Measurements from ENCODE around the gene BBS9.
"Not testable (repeated sequence)": the region's sequence is repeated elsewhere in the genome, so short reads cannot be mapped to it uniquely, and the experiment has no call there.

Gene BBS9

DNA sequence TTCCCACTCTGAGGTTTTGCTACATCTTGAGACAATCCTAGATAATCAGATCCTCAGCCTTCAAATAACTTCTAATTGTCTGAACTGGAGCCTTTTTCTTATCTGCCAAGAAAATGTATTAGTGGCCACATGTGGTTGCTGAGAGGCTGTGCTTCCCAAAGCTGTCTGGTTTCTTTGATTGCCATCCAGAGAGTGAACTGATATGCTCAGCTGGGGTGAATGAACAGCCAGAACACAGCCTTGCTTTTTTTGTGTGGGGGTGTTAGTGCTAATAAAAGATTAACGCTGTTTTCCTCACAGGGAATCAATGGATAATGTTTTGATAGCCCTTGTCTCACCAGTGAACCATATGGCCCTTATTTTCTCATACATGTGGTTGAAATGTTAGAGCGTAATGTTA lies 66.9 kb downstream of the BBS9 start:
- no peak for DNase-seq (ENCODE audit: low spot score)

DNA sequence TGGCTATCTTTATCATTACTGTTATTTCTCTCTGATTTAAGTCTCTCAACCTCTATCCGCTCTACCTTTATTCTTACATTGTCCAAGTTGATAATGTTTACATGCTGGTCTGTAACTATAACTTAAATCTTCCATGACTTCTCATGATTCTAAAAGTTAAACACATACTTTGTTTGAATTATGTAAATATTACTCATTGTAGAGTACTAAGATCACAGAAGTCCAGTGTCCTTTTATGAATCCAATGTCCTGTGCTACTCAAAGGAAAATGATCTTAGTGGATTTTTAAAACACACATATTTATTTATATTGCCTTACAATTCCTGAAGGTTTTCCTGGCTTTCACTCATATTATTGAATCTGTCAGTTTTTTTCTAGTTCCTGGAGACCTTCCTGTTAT lies 70.9 kb downstream of the BBS9 start:
- no peak for DNase-seq (ENCODE audit: low spot score)

DNA sequence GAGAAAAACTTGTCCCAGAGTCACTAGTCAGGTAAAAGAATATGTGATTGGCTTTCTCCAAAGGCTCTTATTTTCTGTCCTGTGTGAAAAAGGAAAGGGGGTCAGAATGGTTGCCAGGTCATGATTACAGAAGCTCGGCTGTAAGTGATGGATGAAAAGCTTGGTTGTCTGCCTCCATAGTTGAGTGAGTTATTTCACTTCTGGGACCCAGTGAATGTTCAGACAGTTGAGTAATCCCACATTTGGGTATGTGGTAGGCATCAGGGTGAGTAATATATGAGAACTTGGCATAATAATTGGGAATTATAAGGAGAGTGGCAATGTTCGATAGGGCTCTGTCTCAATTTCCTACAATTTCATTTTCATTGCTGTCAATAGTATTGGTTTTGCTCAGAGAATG lies 72.5 kb downstream of the BBS9 start:
- no peak for DNase-seq (ENCODE audit: low spot score)

DNA sequence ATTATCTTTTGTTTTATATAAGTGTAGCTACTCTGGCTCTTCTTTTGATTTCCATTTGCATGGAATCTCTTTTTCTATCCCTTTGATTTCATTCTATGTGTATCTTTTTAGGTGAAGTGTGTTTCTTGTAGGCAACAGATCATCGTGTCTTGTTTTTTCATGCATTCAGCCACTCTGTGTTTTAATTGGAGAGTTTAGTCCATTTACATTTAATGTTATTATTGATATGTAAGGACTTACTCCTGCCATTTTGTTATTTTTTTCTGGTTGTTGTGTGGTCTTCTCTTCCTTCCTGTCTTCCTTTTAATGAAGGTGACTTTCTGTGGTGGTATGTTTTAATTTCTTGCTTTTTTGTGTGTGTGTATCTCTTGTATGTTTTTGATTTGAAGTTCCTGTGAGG lies 81.6 kb downstream of the BBS9 start:
- no peak for DNase-seq (ENCODE audit: low spot score)

DNA sequence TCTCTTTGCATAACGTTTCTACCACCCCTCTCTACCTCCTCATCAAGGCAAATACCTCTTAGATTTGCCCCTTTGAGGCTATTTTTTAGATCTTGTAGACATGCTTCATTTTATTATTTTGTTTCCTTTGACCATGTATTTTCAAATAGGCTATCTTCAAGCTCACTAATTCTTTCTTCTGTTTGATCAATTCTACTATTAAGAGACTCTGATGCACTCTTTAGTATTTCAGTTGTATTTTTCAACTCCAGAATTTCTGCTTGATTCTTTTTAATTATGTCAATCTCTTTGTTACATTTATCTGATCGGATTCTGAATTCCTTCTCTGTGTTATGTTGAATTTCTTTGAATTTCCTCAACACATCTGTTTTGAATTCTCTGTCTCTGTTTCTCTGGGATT lies 82.8 kb downstream of the BBS9 start:
- no peak for DNase-seq (ENCODE audit: low spot score)

DNA sequence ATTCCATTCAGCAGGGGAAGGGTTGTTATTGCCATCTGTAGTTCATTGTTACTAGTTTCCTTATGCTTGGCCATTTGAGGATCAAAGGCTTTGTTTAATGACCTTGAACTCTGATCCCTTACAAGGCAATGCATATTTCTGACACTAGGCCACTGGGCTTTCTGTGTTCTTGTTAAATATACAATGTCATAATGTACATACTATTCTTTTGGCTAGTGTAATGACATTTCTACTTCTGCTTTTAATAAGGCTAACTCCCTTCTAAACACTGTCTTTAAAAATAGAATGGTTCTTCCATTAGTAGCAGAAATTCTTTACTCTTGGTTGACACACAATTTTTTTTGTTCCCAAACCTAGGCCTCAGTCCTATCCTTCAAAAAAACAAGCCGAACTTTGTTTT lies 86.6 kb downstream of the BBS9 start:
- no peak for DNase-seq (ENCODE audit: low spot score)

DNA sequence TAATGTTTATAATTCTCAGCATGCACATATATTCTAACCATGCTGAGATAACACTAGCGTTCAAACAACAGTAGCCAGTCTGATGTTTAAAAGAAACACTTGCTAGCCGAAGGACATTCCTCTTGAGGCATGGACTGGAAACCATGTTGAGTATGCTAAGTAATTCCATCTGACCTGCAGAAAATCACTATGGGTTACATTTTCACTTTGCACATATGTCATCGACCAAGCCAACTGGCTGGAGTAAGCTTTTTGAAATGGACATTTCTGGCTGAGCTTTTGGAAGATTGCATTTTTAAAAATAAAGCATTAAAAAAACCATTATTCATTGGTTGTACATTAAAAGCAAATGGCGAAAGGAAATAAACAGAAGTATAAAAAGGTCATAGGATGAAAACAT lies 88.2 kb downstream of the BBS9 start:
- no peak for DNase-seq (ENCODE audit: low spot score)

DNA sequence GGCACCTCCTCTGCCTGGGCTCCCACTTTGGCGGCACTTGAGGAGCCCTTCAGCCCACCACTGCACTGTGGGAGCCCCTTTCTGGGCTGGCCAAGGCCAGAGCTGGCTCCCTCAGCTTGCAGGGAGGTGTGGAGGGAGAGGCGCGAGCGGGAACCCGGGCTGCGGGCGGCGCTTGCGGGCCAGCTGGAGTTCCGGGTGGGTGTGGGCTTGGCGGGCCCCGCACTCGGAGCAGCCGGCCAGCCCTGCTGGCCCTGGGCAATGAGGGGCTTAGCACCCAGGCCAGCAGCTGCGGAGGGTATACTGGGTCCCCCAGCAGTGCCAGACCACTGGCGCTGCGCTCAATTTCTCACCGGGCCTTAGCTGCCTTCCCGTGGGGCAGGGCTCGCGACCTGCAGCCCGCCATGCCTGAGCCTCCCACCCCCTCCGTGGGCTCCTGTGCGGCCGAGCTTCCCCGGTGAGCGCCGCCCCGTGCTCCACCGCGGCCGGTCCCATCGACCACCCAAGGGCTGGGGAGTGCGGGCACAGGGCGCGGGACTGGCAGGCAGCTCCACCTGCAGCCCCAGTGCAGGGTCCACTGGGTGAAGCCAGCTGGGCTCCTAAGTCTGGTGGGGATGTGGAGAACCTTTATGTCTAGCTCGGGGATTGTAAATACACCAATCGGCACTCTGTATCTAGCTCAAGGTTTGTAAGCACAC lies 89.6 kb downstream of the BBS9 start:
- not testable (repeated sequence) for DNase-seq (ENCODE audit: low spot score)

DNA sequence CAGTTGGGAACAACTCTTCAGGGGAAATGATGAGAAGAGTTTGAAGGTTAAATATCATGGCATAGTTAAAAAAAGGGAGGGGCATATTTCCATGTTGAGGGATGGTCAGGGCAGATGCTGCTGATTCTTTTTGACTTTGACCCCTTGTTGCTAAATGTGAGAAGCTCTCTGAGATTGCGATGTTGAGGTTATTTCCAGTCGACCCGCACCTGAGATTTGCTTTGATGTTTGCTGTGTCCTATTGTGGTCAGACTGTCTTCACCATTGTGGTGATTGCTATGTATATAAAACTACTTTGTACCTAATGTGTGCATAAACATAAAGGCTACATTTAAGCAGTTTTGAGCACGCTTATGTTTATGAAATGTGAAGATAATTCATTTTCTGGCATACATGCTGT lies 90.9 kb downstream of the BBS9 start:
- DNase-seq (ENCODE audit: low spot score), result no peak

DNA sequence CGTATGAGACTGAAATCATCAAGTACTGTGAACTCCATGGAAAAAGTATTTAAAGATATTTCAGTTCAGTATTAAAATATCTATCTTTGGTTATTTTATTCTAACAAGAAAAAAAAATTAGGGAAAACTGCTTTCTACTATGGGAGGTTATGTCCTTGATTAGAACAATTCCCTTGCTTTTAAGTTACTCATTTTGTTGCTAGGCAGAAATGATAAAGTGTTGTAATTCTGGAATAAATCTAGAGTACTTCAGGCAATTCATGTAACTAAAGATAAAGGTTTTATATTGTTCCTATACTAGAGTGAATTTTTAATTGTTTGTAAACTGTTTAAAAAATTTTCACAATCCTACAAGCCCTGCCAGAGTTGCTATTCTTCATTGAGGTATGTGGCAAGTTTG lies 92.0 kb downstream of the BBS9 start:
- no peak for DNase-seq (ENCODE audit: low spot score)

DNA sequence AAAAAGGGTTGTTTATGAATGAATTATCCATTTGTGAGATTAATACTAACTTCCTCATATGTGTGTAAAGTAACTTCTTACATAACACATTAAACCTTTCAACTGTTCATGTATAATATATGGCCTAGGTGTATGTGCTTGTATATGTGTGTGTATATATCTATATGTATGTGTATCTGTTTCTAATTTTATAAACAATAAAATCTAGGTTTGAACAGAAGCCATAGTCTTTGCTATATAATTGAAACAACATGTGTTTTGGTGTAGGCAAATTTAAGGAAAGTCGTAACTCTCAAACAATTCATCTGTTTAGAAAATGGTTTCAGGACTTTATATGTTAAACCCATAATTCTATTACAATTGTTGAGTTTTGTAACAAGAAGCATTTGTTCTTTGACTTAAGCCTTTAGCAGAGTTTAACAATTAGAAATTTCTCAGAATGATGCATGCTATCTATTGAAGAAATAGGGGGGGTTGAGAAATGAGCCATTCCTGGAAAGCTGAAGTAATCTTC lies 103.3 kb downstream of the BBS9 start:
- no peak for DNase-seq (ENCODE audit: low spot score)

DNA sequence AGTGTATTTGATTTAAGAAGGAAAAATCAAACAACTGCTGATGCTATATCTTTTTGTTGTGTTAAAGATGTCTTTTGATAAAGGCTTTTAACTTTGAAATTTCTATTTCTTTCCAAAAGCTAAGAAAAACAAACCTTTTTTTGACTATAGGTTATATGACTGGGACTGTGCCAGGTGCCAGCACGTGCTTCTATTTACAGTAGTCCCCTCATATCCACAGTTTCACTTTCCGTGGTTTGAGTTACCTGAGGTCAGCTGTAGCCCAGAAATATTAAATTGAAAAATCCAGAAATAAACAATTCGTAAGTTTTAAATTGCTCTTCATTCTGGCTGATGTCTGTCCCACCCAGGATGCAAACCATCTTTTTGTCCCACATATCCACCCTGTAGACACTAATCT lies 104.3 kb downstream of the BBS9 start:
- DNase-seq (ENCODE audit: low spot score), result no peak

DNA sequence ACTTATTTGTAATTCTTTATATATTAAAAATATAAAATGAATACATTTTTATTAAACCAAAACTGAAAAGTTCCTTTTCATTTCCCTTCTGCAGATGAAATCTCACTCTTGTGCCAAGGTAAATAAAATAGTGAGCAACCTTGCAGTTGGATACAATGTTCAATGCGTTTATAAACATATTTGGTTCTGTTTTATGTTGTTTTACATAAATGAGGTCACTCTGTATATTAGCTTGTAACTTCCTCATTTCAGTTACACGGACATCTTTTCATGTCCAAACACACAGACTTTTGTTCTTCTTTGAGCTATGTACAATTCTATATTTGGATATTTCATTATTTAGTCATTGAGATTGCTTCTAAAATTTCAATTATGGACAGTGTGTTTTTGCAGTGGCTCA lies 107.7 kb downstream of the BBS9 start:
- no peak for DNase-seq (ENCODE audit: low spot score)

DNA sequence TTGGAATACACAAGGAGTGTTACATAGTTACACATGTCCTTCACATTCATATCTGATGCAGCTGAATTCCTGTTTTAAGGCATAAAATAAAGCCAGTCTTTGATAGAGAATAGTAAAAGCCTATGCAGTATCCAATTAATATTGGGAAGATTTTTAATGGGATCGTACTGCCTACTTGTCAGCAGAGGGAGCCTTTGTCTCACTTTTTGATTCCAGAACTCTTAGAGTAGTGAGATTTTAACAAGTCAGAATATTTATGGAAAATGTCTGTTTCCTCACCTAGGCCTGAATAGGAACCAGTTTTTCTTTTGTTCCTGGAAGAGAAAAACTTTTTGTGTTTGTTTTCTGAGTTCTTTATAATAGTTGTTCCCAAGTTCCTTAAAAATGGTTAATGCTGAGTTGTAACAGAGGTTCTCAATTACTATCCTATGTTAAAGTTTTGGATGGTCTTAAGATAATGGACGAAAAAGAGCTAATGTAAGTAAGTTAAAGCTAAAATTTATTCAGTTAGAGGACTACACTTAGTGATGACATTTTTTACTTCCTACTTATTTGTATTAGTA lies 114.0 kb downstream of the BBS9 start:
- no peak for DNase-seq (ENCODE audit: low spot score)

DNA sequence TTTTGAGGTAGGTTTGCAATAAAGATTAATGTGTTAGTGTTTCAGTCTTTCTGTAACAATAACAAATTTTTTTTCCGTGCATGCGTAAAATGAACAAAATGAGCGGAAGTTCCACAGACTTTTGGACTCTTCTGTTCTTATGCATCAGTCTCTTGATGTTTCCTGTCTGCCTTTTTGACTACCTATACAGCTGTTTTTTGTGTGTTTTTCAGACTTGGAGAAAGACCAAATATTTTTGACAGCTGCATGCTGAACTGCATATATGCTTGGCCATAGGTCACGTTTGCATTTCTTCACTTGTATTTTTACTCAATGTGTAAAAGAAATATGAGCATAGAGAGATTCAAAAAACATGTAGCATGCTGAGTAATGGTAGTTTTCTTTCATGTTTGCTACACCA lies 119.3 kb downstream of the BBS9 start:
- DNase-seq (ENCODE audit: low spot score), result no peak

DNA sequence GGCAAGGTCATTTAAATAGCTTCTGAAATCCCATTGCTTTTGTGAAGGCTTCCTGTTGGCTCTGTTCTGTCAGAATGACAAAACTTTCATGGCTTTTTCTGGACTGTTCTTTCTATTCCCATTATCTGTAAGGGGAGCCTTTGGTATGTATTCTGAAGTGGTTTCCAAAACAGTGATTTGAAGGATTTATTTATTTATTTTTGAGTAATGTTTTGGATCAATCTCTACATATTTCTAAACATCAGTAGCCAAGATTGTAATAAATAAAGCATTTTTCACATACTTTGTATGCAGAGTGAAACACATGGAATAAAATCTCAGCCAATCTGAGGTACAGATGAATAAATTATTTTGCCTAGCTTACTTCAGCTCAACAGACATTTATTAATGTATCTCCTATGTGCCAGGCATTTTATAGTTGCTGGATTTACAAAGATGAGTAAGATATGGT lies 121.1 kb downstream of the BBS9 start:
- no peak for DNase-seq (ENCODE audit: low spot score)

DNA sequence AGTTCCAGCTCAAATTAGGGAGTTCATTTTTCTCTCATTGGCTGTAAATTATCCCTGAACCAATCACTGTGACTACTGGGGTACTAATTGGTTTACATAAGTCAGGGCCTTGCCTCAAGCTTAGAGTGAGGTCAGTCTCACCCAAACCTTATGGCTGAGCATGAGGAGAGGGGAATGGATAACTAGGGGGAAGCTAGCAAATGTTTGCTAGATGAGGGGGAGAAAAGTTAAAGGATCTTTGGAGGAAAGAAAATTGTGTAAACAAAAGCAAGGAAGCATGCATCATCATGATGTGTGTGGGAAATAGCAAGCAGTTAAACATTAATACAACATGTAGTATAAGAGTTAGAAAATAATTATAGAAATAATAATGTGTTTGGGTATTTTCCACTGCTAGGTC lies 121.9 kb downstream of the BBS9 start:
- DNase-seq (ENCODE audit: low spot score), result no peak

DNA sequence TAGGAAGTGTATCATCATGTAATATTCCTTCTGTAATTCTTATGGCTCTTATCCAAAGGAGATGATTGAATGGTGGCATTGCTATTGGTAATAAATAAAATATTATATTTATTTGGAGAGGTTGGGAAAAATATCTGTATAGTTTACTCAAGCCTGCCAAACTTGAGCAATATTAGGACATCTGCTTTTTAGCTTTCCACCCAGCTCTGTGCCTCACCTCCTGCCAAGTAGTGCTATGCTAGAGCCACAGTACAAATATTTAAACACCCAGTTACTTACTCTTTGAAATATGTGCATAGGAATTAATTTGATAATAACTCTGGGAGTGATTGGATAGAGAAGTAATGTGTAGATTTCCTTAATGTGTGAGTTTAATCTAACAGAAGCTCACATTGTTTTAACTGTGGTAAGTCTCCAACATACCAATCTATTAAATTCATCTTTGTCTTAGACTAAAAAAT lies 129.2 kb downstream of the BBS9 start:
- DNase-seq (ENCODE audit: low spot score), result no peak

DNA sequence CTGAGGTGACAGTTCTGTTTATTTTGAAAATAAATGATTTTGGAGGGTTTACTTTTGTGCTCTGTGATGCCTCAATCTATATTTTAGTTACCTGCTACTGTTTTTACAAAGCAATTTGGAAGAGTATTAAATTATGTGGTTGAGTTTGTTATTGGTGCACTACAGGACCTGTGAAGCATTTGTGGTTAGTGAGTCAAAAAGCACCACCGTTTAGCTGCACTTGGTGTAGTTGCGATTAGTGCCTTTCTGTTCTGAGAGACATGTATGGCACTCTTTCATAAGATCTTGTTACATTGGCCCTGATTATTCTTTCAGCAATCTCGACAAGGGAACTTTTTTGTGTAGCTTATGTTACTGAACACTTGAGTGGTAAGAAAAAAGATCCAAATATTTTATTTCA lies 132.2 kb downstream of the BBS9 start:
- DNase-seq (ENCODE audit: low spot score), result no peak

DNA sequence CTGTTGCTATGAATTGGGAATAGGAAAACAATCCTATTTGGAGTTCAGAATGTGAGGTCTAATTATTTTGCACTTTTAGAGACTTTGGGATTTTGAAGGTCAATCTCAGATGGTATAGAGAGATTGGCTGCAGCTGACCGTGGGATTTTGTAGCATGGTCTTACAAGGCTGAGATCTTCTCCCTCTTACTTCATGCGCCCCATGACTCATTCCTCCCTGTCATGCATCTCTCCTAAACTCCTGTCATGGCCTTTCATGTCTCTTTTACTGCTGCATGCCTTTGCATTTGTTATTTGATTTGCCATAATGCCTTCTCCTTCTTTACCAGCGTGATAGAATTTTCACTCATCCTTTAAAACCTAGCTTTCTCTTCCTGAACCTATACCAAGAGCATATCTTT lies 133.1 kb downstream of the BBS9 start:
- no peak for DNase-seq (ENCODE audit: low spot score)

DNA sequence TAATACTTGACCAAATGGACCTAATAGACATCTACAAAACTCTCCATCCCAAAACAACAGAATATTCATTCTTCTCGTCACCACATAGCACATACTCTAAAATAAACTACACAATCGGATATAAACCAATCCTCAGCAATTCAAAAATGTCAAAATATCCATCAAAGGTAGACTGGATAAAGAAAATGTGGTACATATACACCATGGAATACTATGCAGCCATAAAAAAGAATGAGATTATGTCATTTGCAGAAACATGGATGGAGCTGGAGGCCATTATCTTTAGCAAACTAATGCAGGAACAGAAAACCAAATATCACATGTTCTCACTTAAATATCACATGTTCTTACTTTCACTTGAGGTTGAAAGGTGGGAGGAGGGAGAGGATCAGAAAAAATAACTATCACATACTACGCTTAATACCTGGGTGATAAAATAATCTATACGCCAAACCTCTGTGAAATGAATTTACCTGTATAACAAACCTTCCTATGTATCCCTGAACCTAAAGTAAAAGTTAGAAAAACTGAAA lies 142.5 kb downstream of the BBS9 start:
- DNase-seq (ENCODE audit: low spot score), result not testable (repeated sequence)

DNA sequence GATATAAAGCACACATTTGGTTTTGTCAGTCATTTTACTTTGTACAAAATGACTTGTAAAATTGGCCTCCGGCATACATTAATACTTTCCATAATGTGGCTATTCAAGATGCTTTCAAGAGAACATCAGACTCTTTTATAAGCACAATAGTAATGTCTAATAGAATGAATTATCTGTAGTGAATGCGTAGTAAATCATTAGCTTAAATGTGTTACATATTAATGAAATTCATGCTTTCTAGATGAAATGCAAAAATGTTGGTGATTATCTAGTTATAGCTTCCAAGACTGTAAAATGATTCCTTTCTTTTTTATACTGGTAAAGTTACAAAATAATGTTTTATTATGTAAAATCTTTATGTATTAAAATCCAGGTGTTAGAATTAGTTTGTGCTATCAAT lies 144.0 kb downstream of the BBS9 start:
- no peak for DNase-seq (ENCODE audit: low spot score)

DNA sequence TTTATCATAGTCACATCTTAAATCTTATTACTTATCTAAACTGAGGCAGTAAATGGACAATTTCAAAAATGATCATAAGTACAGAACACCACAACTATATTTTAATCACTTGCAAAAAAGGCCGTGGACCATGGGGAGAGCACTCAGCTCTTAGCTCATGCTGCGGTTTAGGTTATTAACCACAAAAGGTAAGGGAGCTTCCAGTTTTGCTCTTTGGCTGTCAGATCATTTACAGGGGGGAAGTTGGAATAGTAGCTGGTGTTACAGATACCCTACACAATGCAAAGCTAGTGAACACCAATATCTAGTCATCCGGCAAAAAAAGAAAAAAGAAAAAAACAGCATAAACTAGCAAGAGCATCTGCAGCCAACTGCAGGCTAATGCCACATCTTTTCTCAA lies 147.0 kb downstream of the BBS9 start:
- DNase-seq (ENCODE audit: low spot score), result no peak

DNA sequence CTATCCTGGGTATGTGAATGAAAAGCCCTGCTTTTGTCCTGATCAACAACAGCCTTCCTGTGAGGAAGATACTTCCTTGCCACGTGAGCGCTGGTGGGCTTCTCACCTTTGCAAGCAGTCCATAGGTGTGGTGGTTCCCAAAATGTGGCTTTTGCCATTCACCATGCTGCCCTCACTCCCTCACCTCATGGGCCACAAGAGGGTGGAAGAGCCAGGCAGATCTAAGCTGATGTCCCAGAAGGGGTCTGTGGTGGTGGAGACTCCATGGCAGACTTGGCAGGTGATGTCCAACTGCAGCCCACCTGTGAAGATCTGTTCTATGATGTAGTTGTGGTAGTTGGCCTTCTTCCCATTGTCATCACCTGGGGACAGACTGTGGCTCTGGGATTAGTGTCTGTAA lies 147.4 kb downstream of the BBS9 start:
- no peak for DNase-seq (ENCODE audit: low spot score)

Measured in CD4-positive, alpha-beta T cell treated with Interleukin-6 at 100 ng/mL for 8 hours (primary cell).